ENCODE measurements around the gene KRTAP11-1. TPM values are rescaled to one million over a fixed set of nuclear protein-coding genes. Genes with fewer than 3 reads are reported as not detected.

Gene KRTAP11-1
- not detected in 2 replicates for total RNA-seq
- not detected in 2 replicates for polyA plus RNA-seq
- not detected in 2 replicates for polyA plus RNA-seq (2012)
- polyA minus RNA-seq (ENCODE audit: low replicate concordance): not detected in 2 replicates

GRCh38 chr21:30881480-30881879 lies at the start of gene KRTAP11-1:
Gene KRTAP11-1, minus strand, starts transcription at chr21:30881580. Its CDS starts 56 bp downstream, at chr21:30881524.
- H3K36me3 ChIP-seq (ENCODE audit: control insufficient read depth, insufficient read depth, low read length): no peaks in the 10 kb centered on the region
- H3K4me2 ChIP-seq (ENCODE audit: extremely low read depth, insufficient read depth, low read length): no peak within 1 kb of the TSS
- H3K9ac ChIP-seq (ENCODE audit: insufficient read depth, low read length): no peak within 1 kb of the TSS
- H4K20me1 ChIP-seq (ENCODE audit: control insufficient read depth, extremely low read depth, insufficient read depth, low read length): no peaks in the 10 kb centered on the region
- H3K9me3 ChIP-seq (ENCODE audit: control insufficient read depth, insufficient read depth, low read depth, low read length): no peaks in the 10 kb centered on the region
- TF ChIP-seq CTCF (conservative IDR thresholded peaks at IDR 0.05 in 1 of 2, IDR thresholded peaks at IDR 0.05 in 1 of 2; ENCODE audit: low read depth in 1 of 2, low read length in 2 of 2) (no peak), EZH2 (IDR thresholded peaks at IDR 0.05; ENCODE audit: low read length, missing control alignments) (no peak)
- no peak for DNase-seq (ENCODE audit: low read depth in 2 of 2)
- H3K4me3 ChIP-seq (replicated peaks in 1 of 4; ENCODE audit: control extremely low read depth in 1 of 4, insufficient read depth in 1 of 4, low read depth in 3 of 4, low read length in 4 of 4): no peak within 1 kb of the TSS
- H3K4me1 ChIP-seq (ENCODE audit: control insufficient read depth, extremely low read depth, insufficient read depth, low read length): no peaks in the 10 kb centered on the region
- H3K79me2 ChIP-seq (ENCODE audit: control insufficient read depth, insufficient read depth, low read length): no peaks in the 10 kb centered on the region
- no peaks in the 10 kb centered on the region for H3K27me3 ChIP-seq (ENCODE audit: control insufficient read depth, insufficient read depth, low read length)
- no peak within 1 kb of the TSS for H3K27ac ChIP-seq (ENCODE audit: insufficient read depth, low read length)
- no peak within 1 kb of the TSS for H2AFZ ChIP-seq (ENCODE audit: low read length)

GRCh38 chr21:30924146-30924700 lies 42.8 kb upstream of the KRTAP11-1 start:
- Histone ChIP-seq H4K20me1 (ENCODE audit: control insufficient read depth, extremely low read depth, insufficient read depth, low read length) (no peaks in the 10 kb centered on the region), H3K9me3 (ENCODE audit: control insufficient read depth, insufficient read depth, low read depth, low read length) (no peaks in the 10 kb centered on the region), H3K4me3 (replicated peaks in 1 of 4; ENCODE audit: control extremely low read depth in 1 of 4, insufficient read depth in 1 of 4, low read depth in 3 of 4, low read length in 4 of 4) (no peak overlapping the region), H3K4me1 (ENCODE audit: control insufficient read depth, extremely low read depth, insufficient read depth, low read length) (no peaks in the 10 kb centered on the region), H3K27ac (ENCODE audit: insufficient read depth, low read length) (no peak overlapping the region), H2AFZ (ENCODE audit: low read length) (no peak overlapping the region), H3K79me2 (ENCODE audit: control insufficient read depth, insufficient read depth, low read length) (no peaks in the 10 kb centered on the region), H3K9ac (ENCODE audit: insufficient read depth, low read length) (no peak overlapping the region), H3K27me3 (ENCODE audit: control insufficient read depth, insufficient read depth, low read length) (no peaks in the 10 kb centered on the region), H3K36me3 (ENCODE audit: control insufficient read depth, insufficient read depth, low read length) (no peaks in the 10 kb centered on the region), H3K4me2 (ENCODE audit: extremely low read depth, insufficient read depth, low read length) (no peak overlapping the region)
- no peak for TF ChIP-seq EZH2 (IDR thresholded peaks at IDR 0.05; ENCODE audit: low read length, missing control alignments)
- TF ChIP-seq CTCF (conservative IDR thresholded peaks at IDR 0.05 in 1 of 2, IDR thresholded peaks at IDR 0.05 in 1 of 2; ENCODE audit: low read depth in 1 of 2, low read length in 2 of 2): no peak
- DNase-seq (ENCODE audit: low read depth in 2 of 2): no peak

GRCh38 chr21:30921129-30921528 lies 39.7 kb upstream of the KRTAP11-1 start:
- Histone ChIP-seq H3K9ac (ENCODE audit: insufficient read depth, low read length) (no peak overlapping the region), H3K27me3 (ENCODE audit: control insufficient read depth, insufficient read depth, low read length) (no peaks in the 10 kb centered on the region), H3K9me3 (ENCODE audit: control insufficient read depth, insufficient read depth, low read depth, low read length) (no peaks in the 10 kb centered on the region), H3K79me2 (ENCODE audit: control insufficient read depth, insufficient read depth, low read length) (no peaks in the 10 kb centered on the region), H3K36me3 (ENCODE audit: control insufficient read depth, insufficient read depth, low read length) (no peaks in the 10 kb centered on the region), H4K20me1 (ENCODE audit: control insufficient read depth, extremely low read depth, insufficient read depth, low read length) (no peaks in the 10 kb centered on the region), H3K4me1 (ENCODE audit: control insufficient read depth, extremely low read depth, insufficient read depth, low read length) (no peaks in the 10 kb centered on the region), H3K27ac (ENCODE audit: insufficient read depth, low read length) (no peak overlapping the region), H2AFZ (ENCODE audit: low read length) (no peak overlapping the region), H3K4me3 (replicated peaks in 1 of 4; ENCODE audit: control extremely low read depth in 1 of 4, insufficient read depth in 1 of 4, low read depth in 3 of 4, low read length in 4 of 4) (no peak overlapping the region), H3K4me2 (ENCODE audit: extremely low read depth, insufficient read depth, low read length) (no peak overlapping the region)
- TF ChIP-seq EZH2 (IDR thresholded peaks at IDR 0.05; ENCODE audit: low read length, missing control alignments) (no peak), CTCF (conservative IDR thresholded peaks at IDR 0.05 in 1 of 2, IDR thresholded peaks at IDR 0.05 in 1 of 2; ENCODE audit: low read depth in 1 of 2, low read length in 2 of 2) (no peak)
- no peak for DNase-seq (ENCODE audit: low read depth in 2 of 2)

Data from fibroblast of lung (primary cell).